Measurements from ENCODE around the gene SDC3.

SDC3 gene

DNA sequence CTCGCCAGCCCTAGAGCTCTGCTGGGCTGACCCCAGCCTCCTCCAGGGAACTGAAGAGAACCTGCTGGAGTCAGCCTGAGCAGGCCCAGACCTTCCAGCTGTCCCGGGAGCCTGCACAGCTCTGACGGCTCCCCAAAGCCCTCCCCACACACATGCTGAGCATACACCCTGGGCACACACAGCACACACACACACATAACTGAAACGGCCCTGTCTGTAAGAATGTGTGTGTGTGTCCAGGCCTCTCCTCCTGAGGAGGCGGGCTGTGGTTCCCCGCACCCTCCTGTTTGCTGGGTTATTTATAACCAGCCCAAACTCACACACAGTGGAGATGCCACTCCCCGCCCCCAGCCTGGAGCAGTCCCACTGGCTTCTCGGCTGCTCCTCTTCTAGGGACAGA, 20.2 kb downstream of the SDC3 start:
- DNase-seq (ENCODE audit: low spot score): peak; percentile 94

DNA sequence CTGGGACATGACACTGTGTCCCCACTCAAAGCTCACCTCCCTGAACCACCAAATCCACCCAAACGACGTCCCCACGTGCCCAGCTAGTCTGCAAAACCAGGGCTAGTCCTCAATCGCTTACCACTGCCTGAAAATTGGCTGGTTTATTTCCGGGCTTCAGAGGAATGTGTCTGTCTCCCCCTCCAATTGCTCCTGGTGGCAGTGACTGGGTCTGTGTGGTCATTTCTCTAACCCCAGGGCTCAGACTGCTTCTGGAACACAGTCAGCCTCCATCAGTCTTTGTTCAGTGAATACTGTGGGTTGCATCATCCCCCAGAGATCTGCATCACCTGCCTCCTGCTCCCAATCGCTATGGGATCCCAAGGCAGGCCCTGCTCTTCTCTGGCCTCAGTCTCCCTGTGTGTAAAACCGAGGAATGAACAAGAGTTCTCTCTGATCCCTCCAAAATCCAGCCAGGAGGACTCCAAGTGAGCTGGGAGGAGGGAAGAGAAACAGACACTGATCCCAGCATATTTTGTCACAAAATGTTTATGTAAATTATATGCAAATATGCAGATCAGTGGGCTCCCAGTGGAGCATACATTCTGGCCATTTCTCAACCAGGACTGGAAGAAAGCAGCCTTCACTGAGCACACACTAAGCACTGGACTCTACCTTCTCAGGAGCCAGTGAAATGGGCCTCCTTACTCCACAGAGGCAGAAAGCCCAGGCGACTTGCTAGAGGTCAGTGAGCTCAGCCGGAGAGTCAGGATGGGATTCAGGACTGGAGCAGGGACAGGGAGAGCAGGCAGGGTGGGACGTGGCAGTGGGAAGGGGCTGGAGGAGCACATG, 20.9 kb downstream of the SDC3 start:
- DNase-seq (ENCODE audit: low spot score): peak; percentile 70

DNA sequence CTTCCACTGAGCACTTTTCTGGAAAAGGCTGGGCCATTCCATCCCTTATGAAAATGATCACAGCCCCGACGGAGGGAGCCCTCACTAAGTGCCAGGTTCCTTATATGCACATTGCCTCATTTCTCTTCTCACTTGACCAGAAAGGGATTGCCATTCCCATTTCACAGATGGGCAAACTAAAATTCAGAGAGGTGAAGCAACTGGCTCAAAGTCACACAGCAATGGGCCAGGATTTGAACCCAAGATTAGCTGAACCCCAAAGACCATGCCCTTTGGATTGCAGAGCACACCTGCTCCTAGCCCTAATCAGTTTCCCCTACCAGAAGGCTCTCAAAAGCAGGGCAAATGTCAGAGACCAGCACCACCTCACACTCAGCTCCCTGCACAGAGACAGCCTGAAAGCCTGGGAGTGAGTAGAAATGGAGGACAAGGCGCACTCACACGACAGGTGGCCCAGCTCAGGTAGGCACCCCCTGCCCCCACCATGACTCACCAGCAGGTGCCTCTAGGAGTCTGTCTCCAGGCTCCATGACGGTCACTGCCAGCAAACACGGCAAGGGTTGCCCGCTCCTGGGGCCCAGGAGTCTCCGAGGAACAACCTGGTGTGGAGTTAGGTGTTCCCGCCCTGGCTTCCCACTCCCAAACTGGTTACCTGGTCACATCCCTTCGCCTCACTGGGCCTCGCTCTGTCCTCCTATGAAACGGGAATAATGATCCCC, 21.7 kb downstream of the SDC3 start:
- no peak for DNase-seq (ENCODE audit: low spot score)

DNA sequence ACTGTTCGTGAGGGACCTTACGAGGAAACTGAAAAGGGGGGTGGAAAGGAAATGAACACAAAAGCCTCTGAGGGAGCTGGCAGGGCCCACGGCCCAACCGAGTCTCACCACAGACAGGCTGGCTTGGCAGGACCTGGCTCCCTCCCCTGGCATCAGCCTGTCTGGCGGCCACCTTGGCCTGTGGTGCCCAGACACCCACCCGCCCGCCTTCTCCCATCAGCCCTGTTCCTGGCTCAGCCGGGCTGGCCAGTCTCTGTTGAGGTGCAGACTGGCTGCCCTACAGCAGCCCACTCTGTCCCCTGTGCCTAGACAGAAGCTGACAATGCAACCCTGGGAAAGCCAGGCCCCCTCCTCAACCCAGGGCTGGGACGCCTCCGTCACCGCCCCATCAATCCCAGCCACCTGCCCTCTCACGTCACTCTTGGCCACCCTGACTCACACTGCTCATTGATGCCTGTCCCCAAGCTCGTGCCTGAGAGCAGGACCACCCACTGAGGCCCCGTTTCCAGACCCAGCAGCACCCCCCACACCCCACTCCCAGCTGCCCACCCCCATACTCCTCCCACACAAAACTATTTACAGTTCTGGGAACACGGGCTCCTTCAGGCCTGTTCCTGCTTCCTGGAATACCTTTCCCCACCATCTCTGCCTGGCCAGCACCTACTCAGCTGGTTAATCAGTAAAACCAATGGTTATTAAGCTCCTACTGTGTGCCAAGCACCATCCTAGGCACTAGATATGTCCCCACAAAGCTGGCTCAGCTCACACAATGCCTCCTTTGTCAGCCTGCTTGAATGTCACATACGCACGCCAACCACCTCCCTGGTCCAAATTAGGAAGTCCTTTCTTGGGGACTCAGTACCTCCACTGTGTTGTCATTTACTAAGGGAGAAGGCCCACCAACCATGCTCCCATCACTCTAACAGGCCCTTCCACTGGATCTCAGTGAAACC, 22.7 kb downstream of the SDC3 start:
- DNase-seq (ENCODE audit: low spot score): no peak

DNA sequence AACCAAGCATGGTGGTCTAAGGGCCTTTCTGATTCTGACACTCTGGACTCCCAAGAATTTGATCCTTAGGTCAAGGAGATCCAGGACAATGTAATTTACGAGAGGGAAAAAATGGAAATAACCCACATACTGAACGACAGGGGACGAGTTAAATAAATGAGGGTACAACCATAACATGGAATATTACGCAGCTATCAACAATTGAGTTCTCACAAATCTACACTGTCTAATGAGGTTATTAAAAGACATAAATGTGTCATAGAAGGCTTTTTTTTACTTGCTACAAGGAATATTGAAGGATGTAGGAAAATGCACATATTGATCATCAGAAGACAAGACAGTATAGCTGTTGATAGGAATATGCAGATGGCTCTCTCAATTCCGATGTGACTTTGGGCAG, 23.8 kb downstream of the SDC3 start:
- DNase-seq (ENCODE audit: low spot score): no peak

DNA sequence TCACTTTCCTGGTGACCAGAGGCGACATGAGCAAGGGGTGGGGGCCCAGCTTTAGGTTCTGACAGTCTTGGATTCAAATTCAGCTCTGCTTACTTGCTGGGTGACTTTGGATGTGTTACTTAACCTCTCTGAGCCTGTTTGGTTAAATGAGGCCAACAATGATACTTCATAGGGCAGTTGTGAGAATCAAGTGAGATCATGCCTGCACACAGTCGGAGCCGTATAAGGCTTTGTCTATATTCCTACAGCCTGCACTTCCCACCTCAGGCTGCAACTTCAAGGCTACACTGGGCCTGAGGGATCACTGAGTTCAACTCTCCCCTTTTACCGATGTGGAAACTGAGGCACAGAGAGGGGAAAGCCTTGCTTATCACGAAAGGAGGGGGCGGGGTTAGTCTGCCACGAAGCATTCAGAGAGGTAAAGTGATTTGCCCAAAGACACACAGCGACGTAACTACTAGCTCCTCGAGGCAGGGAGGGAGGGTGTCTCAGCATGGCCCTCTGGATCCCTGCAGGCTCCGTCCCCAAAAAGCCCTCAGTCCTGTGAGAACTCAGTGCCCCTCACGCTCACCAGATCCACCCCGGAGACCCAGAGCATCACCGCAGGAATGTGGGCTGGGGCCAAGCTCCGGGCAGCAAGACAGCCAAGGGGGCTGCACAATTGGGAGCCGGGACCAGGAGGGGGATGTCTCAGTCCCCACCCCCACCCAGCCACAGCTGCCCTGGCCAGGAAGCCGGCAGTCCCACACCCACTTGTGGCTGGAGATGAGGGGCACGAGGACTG, 25.0 kb downstream of the SDC3 start:
- DNase-seq (ENCODE audit: low spot score): no peak

DNA sequence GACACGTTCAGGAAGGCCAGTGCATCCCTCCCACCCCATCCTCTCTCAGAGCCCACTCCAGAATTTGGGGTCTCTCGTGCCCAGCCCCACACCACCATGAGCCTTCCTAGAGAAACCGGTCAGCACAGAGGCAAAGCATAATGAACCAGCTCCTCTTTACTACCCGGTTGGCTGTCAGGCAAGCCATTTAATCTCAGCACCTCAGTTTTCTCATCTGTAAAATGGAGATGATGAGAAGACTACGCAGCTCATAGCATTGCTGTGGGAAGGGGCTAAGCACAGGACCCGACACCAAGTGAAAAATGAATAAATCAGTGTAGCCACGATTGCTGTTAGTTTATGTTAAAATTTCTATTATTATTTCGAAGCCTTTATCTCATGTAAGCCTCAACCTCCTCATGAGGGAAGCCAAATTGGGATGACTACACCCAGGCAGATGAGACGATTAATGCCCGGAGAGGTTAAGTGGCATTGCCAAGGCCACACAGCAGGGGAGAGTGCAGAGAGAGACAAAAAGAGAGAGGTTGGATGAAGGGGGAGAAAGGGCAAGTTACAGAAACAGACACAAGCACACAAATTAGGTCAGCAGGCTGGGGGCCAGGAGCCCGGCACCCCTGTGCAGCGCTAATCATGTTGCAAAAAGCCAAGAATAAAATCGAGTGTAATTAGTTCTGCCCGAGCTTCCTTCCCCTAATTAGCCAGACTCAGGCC, 25.7 kb downstream of the SDC3 start:
- no peak for DNase-seq (ENCODE audit: low spot score)

DNA sequence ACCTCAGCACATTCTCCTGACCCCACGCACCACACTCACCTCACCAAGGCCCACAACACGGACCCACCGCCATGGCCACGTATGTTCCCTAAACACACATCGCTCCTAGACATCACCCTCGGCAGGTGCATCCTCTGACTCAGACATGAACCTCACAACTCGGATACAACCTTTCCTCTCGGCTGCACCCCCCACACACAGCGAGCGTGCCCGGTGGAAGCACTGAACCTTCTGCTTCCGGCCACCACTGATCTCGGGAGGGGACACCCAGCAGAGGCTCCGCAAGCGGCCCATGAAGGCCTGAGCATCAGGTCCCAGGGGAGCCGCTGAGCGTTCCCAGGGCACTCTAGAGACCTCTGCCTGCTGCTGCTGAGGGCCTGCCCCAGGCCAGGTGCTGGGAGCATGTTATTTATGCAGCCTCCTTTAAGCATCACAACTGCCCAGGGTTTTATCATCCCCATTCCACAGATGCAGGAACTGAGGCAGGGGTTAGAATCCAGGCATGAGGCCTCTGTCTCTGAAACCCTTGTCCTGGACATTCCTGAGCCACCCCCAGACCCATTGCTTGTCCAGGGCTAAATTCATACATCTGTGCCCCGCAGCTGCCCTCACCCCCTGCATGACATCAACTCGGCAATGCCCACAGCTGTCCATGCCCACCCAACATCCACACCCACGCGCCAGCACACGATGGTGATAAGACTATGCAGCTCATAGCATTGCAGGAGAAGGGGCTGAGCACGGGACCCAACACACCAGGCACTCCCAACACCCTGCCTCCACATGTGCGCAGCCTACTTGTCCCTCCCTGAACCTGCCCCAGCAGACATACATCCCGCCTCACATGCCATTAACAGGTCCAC, 27.0 kb downstream of the SDC3 start:
- DNase-seq (ENCODE audit: low spot score): no peak

DNA sequence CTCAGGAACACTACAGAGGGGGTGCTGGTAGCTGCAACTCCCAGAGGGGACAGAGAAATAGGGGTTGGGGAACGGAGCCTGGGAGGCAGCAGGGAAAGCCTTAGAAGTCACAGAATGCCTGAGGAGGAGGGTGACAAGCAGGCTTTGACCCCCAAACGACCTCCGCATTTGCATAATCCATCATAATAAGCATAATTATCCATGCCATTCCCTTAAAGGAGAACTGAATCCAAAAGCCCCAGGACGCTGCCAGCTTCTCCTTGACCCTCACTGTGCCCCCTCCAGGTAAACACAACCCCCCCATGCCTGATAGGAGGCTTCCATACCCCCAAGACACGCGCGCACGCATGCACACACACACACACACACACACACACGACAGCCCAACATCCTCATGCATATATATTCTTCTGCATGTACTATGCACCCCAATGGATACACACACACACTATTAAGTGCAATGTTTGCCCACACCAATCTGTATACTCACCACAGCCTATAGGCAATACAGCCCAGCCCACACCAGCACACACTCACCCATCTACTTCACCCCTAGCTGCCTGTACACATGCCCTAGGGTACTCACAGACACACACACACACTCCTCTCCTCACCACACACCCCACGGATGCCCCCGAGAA, 27.8 kb downstream of the SDC3 start:
- no peak for DNase-seq (ENCODE audit: low spot score)

DNA sequence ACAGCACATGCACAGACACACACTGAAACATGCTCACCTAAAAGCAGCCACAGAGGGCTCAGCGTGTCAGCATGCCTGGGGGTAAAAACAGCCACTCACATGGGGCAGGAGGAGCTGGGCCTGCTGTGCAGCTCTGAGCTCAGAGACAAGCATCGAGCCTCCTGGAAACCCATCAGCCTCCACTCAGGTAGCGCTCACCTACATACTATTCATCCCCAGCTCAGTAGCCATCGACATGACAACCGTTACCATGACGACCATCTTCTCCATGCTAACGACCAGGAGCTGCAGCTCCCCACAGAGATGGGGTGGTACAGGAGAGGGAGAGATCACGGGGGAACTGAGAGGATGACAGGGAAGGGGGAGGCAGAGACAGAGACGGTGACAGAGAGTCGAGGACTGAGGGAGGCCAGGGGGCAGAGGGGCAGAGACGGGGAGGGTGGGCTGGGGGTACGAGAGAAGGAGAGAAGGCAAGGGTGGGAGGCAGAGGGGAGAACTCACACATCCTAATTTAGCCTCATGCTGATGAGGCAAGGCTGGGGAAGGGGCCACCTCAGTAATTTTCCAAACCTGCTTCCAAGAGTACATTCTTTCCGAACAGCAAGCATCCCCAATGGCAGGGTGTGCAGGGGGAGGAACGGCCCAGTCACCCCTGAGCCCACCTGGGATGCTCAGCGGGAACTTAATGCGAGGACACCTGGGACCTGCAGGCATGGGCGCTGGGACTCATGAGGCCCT, 28.4 kb downstream of the SDC3 start:
- DNase-seq (ENCODE audit: low spot score): no peak

DNA sequence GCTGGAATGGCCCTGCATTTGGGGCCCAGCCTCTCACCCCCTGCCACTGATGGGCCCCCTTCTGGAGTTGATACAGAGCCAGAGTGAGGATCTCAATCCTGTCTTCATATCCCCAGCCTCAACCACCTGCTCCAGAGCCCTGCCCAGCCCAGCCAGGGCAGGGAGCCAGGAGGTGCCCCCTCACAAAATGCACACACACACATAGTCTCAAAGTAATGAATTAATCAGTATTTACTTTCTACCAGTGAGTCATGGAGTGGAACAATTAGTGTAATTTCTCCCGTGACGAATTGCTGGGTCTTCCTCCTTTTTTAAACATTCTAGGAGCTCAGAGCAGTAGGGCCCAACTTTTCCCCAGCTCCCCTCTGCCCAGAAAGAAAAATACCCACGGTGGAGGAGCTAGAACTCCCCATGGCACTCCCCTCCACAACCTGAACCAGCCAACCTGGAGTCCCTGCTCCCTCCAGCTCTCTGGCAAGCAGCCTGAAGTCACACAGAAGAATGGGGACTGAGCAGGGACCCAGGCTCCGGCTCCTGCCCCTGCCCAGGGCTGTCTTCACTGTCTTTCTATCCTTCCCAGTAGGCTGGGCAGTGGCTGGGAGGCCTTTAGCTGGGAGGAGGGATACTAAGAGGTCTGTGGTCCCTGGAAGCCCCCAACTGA, 29.3 kb downstream of the SDC3 start:
- no peak for DNase-seq (ENCODE audit: low spot score)

DNA sequence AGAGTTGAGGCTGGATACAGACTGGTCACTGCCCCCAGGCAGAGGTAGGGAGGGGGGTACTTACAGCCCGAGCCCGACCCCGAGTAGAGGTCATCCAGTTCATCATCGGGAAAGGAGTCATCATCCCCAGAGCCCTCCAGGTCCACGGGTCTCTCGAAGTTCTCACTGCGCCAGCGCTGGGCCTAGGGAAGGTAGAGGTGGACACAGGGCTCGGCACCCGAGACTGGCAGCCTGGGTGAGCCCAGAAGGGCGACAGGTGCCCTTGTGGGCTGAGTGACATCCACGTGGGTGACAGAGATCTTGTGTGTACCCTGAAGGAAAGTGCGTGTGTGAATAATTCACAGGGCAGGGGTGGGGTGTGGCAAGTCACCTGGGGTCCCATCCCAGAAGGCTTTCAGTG, 30.0 kb downstream of the SDC3 start:
- no peak for DNase-seq (ENCODE audit: low spot score)

DNA sequence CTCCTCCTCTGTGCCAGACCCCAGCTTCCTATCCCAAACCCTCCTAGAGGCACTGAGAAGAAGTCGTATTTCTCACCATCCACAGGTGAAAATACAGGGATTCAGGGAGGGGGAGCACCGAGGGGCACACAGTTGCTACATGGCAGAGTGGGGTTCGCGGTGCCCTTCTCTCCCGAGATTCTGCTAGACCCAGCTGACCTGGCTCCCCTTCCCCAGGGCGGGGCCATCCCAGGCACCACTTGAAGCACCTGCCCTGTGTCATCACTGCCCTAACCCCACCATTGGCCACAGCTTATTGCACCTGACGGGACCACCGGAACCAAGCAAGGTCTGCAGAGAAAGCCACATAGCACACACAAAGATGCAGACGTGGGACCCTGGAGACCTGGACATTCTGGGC, 30.5 kb downstream of the SDC3 start:
- no peak for DNase-seq (ENCODE audit: low spot score)

DNA sequence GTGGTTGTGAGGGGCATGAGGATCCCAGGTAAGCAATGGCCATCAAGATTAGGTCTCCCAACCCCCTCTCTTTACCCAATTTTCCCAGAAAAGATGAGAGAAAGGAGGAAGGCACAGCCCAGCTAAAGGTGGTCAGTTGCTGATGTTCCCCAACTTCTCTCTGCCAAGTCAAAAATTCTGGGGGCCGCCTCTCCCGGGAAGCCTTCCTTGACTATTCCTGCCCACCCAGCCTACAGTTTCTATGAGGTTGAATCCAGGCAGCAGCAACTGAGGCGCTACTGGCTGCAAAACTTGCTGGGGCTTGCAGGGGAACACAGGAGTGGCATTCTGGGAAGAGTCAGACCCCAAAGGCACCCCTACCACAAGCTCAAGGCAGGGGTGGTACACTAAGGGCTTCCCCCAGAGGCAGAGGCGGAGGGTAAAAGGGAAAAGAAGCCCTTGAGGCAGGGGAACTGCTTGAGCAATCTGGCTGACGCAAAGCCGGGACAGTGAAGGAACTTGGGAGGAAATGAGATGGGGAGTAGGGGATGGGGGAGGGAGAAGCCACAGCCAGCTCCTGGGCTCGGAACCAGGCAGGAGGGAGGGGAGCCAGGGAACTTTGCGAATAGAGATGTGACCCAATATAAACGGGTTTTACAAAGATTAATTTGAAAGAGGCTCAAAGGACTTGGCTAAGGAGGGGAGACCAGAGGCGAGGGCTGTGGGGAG, 31.2 kb downstream of the SDC3 start:
- DNase-seq (ENCODE audit: low spot score): peak; percentile 92

DNA sequence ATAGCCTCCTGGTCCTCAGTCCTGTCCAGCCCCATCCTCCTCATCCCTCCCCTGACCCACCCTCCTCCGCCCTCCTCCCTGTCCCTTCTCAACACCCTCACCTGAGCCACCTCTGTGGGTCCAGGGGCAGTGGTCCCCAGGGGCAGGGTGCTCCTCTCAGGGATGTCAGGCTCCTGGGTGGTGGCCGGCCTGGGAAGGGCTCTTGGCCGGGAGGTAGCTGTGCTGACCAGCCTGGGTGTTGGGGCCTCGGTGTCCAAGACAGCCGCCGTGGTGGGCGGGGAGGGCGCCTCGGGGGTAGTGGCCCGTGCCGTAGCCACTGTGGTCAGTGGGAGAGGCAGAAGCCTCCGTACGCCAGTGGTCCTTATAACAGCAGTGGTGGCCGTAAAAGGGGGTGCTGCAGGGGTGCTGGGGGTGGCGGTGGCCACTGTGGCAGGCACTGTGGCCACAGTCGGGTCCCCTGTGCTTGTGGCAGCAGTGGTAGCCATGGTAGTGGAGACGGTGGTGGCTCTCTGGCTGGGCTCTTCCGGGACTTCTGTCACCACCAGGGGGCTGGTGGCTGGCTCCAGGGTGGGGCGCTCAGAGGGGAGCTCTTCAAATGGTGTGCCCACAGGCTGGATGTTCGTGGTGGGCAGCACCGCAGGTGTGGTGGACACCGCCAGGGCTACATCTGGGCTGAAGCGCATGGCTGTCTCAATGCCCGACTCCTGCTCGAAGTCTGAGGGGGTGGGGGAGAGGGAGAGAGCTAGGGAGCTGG, 31.9 kb downstream of the SDC3 start:
- DNase-seq (ENCODE audit: low spot score): no peak

DNA sequence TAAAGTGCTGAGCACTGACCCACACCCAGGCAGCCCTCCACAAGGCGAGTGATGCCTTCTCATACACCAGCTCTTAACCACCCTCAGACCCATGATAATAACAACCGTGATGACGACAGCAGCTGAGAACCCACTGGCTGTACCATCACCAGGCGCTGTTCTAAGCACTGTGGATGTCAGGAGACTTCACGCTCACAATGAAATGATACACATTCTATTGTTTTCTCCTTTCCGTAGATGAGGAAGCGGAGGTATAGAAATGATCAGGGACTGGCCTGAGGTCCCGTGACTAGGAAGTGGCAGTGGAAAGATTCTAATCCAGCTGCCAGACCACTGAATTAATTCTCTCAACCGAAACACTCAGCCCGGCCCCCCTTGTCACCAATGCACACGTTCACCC, 32.6 kb downstream of the SDC3 start:
- DNase-seq (ENCODE audit: low spot score): no peak

DNA sequence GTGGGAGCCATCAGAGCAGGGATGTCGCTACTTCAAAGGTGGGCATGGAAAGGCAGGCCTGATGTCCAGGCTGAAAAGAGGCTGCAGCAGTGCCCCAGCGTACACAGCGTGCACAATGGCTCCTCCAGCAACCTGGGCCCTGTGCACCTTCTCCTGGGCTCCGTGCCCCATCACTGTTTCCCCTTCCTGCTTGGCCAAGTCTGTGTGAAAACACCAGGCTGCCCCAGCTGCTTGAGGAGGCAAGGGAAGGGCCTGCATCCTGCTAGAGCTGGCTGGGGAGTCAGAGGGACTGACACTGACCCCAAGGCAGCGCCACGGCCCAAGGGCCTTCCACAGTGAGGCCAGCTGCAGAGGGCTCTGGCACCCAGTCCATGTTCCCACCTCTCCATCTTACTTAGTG, 33.4 kb downstream of the SDC3 start:
- DNase-seq (ENCODE audit: low spot score): no peak
